HEK293T (cell line): ENCODE data around the gene ARID3A.

Source experiments
- BHLHE40 ChIP-seq: fragments of 450-650 bp; IDR thresholded peaks from 2 replicates; pipeline ENCODE4 v1.6.1; 2016; ENCODE audit warnings: mild to moderate bottlenecking, moderate library complexity, borderline replicate concordance
- CTBP1 ChIP-seq: fragments of 450-650 bp; IDR thresholded peaks from 2 replicates; pipeline ENCODE4 v1.6.1; 2016; ENCODE audit warnings: borderline replicate concordance
- ELF4 ChIP-seq: fragments of 450-650 bp; IDR thresholded peaks from 2 replicates; pipeline ENCODE4 v1.6.1; 2017; ENCODE audit warnings: antibody characterized with exemption
- FOXA1 ChIP-seq: fragments of 450-650 bp; IDR thresholded peaks from 2 replicates; pipeline ENCODE4 v1.6.1; 2016; ENCODE audit warnings: mild to moderate bottlenecking
- FOXK2 ChIP-seq: fragments of 450-650 bp; IDR thresholded peaks from 2 replicates; pipeline ENCODE4 v1.6.1; 2016; ENCODE audit warnings: mild to moderate bottlenecking
- FOXM1 ChIP-seq: fragments of 450-650 bp; IDR thresholded peaks from 2 replicates; pipeline ENCODE4 v1.6.1; 2017; ENCODE audit warnings: mild to moderate bottlenecking, borderline replicate concordance
- HDGF ChIP-seq: fragments of 450-650 bp; IDR thresholded peaks from 2 replicates; pipeline ENCODE4 v1.6.1; 2017; ENCODE audit warnings: antibody characterized with exemption, borderline replicate concordance
- LEF1 ChIP-seq: fragments of 450-650 bp; IDR thresholded peaks from 2 replicates; pipeline ENCODE4 v1.6.1; 2017; ENCODE audit warnings: mild to moderate bottlenecking, borderline replicate concordance
- NFRKB ChIP-seq: fragments of 450-650 bp; IDR thresholded peaks from 2 replicates; pipeline ENCODE4 v1.6.1; 2016; ENCODE audit warnings: mild to moderate bottlenecking, moderate library complexity
- SP1 ChIP-seq: fragments of 450-650 bp; IDR thresholded peaks from 2 replicates; pipeline ENCODE4 v1.6.1; 2017
- SUZ12 ChIP-seq: fragments of 450-650 bp; IDR thresholded peaks from 2 replicates; pipeline ENCODE4 v1.6.1; 2016; ENCODE audit warnings: mild to moderate bottlenecking
- ZNF384 ChIP-seq: fragments of 450-650 bp; IDR thresholded peaks from 2 replicates; pipeline ENCODE4 v1.6.1; 2016
- TF ChIP-seq, protein P1 (sequence below): fragments of 450-650 bp; IDR thresholded peaks from 2 replicates; pipeline ENCODE4 v1.6.1; 2016

DNA sequence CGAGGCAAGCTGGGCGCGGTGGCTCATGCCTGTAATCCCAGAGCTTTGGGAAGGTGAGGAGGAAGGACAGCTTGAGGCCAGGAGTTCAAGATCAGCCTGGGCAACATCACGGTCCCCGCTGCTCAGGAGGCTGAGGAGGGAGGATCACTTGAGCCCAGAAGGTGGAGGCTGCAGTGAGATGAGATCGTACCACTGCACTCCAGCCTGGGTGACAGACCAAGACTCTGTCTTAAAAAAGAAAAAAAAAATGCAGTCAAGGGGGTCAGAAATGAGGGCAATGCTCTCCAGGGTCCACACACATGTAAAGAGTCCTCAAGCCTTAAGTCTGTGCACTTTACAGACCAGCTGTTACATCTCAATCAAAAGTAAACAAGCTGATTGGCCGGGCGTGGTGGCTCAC lies 21.3 kb upstream of the ARID3A start:
- TF ChIP-seq SUZ12 (no peak), FOXM1 (no peak), FOXA1 (no peak), SP1 (no peak), ELF4 (no peak), HDGF (no peak), FOXK2 (no peak), ZNF384 (no peak), NFRKB (no peak), LEF1 (no peak), BHLHE40 (no peak), CTBP1 (no peak)
- TF ChIP-seq, protein P1, sequence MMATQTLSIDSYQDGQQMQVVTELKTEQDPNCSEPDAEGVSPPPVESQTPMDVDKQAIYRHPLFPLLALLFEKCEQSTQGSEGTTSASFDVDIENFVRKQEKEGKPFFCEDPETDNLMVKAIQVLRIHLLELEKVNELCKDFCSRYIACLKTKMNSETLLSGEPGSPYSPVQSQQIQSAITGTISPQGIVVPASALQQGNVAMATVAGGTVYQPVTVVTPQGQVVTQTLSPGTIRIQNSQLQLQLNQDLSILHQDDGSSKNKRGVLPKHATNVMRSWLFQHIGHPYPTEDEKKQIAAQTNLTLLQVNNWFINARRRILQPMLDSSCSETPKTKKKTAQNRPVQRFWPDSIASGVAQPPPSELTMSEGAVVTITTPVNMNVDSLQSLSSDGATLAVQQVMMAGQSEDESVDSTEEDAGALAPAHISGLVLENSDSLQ, result no peak
